OCI-LY1 (cell line): Measurements from ENCODE around the gene SPOCK1.

Source experiments
- H2AFZ ChIP-seq: fragments of 200-600 bp; sonication (generic), shearing (Covaris generic); 2 replicates; pipeline ENCODE4 v1.6.0; 2014; ENCODE audit warnings: antibody characterized with exemption, mild to moderate bottlenecking, low read length
- H3F3A ChIP-seq: fragments of 200-600 bp; sonication (generic), shearing (Covaris generic); 2 replicates; pipeline ENCODE4 v1.6.0; 2014; ENCODE audit warnings: mild to moderate bottlenecking, antibody characterized with exemption, low read length, moderate library complexity; ENCODE audit not compliant: insufficient read depth
- H3K27ac ChIP-seq: fragments of 200-600 bp; sonication (generic); 2 replicates; pipeline ENCODE4 v1.5.1; 2014; ENCODE audit warnings: low read length, mixed run types, mild to moderate bottlenecking, low read depth; ENCODE audit not compliant: poor library complexity, severe bottlenecking
- H3K27me3 ChIP-seq: fragments of 200-600 bp; sonication (generic); 2 replicates; pipeline ENCODE4 v1.6.0; 2014; ENCODE audit warnings: antibody characterized with exemption, mild to moderate bottlenecking, low read length, moderate library complexity; ENCODE audit not compliant: insufficient read depth
- H3K36me3 ChIP-seq: fragments of 200-600 bp; sonication (generic); 2 replicates; pipeline ENCODE4 v1.6.1; 2014; ENCODE audit warnings: mild to moderate bottlenecking, antibody characterized with exemption, low read length, moderate library complexity, mixed read lengths; ENCODE audit not compliant: insufficient read depth
- H3K4me1 ChIP-seq: fragments of 200-600 bp; sonication (generic); 2 replicates; pipeline ENCODE4 v1.5.1; 2014; ENCODE audit warnings: mild to moderate bottlenecking, low read length, moderate library complexity; ENCODE audit not compliant: insufficient read depth, severe bottlenecking
- H3K4me2 ChIP-seq: fragments of 200-600 bp; sonication (generic), shearing (Covaris generic); 2 replicates; pipeline ENCODE4 v1.6.1; 2014; ENCODE audit warnings: low read length
- H3K4me3 ChIP-seq: fragments of 200-600 bp; sonication (generic); 2 replicates; pipeline ENCODE4 v1.5.1; 2014; ENCODE audit warnings: low read length, low read depth, mild to moderate bottlenecking, mixed read lengths; ENCODE audit not compliant: poor library complexity, severe bottlenecking
- H3K79me2 ChIP-seq: fragments of 200-600 bp; shearing (Covaris generic); 2 replicates; pipeline ENCODE4 v1.6.1; 2016; ENCODE audit warnings: mixed run types, low read length, mixed read lengths; ENCODE audit not compliant: insufficient read depth
- H3K9ac ChIP-seq: fragments of 200-600 bp; sonication (generic), shearing (Covaris generic); 2 replicates; pipeline ENCODE4 v1.6.1; 2014; ENCODE audit warnings: mild to moderate bottlenecking, low read length, mixed read lengths
- H3K9me2 ChIP-seq: fragments of 200-600 bp; sonication (generic), shearing (Covaris generic); 2 replicates; pipeline ENCODE4 v1.6.1; 2014; ENCODE audit warnings: low read depth, mild to moderate bottlenecking, low read length, mixed read lengths
- H3K9me3 ChIP-seq: fragments of 200-600 bp; shearing (Covaris generic); 2 replicates; pipeline ENCODE4 v1.6.1; 2014; ENCODE audit warnings: low read length, mixed read lengths
- H4K20me1 ChIP-seq: fragments of 200-600 bp; sonication (generic), shearing (Covaris generic); 2 replicates; pipeline ENCODE4 v1.6.0; 2016; ENCODE audit warnings: mild to moderate bottlenecking, low read length; ENCODE audit not compliant: insufficient read depth
- EZH2 ChIP-seq: fragments of 200-600 bp; sonication (generic), shearing (Covaris generic); IDR thresholded peaks from 2 replicates; pipeline ENCODE4 v1.8.0; 2017; ENCODE audit warnings: borderline replicate concordance, mixed run types, mild to moderate bottlenecking, antibody characterized with exemption, low read length, moderate library complexity, mixed read lengths
- TF ChIP-seq, protein P1 (sequence below): fragments of 200-600 bp; sonication (generic), shearing (Covaris generic); IDR thresholded peaks from 2 replicates; pipeline ENCODE4 v1.5.1; 2017; ENCODE audit warnings: mild to moderate bottlenecking, antibody characterized with exemption, low read length, moderate library complexity, mixed read lengths

Gene SPOCK1

DNA sequence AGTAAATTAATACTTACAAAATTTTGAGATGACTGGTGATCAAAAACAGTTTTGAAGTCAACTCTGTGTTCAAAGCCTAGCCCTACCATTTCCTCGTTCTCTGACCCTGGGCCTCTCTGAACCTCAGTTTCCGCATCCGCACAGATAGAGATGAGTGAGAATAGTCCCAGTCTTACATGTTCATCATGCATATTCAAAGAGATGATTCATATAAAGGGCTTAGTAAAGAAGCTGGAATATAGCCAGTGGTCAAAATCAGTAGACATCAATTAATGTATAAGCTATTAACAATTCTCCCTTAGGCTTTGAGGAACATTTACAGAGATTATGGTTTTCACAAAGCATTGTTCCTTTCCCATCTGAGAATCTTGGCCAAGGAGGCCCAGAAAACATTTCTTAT is 250.6 kb downstream of the SPOCK1 start:
- Histone ChIP-seq H3K4me2 (no peak overlapping the region), H3K27me3 (no peaks in the 10 kb centered on the region), H3K4me1 (no peaks in the 10 kb centered on the region), H2AFZ (no peak overlapping the region), H4K20me1 (no peaks in the 10 kb centered on the region), H3K4me3 (no peak overlapping the region), H3K79me2 (no peaks in the 10 kb centered on the region), H3K36me3 (no peaks in the 10 kb centered on the region), H3K9me3 (no peaks in the 10 kb centered on the region), H3F3A (no peaks in the 10 kb centered on the region), H3K9me2 (no peaks in the 10 kb centered on the region), H3K27ac (no peak overlapping the region), H3K9ac (no peak overlapping the region)
- no peak for TF ChIP-seq EZH2
- TF ChIP-seq, protein P1, sequence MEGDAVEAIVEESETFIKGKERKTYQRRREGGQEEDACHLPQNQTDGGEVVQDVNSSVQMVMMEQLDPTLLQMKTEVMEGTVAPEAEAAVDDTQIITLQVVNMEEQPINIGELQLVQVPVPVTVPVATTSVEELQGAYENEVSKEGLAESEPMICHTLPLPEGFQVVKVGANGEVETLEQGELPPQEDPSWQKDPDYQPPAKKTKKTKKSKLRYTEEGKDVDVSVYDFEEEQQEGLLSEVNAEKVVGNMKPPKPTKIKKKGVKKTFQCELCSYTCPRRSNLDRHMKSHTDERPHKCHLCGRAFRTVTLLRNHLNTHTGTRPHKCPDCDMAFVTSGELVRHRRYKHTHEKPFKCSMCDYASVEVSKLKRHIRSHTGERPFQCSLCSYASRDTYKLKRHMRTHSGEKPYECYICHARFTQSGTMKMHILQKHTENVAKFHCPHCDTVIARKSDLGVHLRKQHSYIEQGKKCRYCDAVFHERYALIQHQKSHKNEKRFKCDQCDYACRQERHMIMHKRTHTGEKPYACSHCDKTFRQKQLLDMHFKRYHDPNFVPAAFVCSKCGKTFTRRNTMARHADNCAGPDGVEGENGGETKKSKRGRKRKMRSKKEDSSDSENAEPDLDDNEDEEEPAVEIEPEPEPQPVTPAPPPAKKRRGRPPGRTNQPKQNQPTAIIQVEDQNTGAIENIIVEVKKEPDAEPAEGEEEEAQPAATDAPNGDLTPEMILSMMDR = no peak

DNA sequence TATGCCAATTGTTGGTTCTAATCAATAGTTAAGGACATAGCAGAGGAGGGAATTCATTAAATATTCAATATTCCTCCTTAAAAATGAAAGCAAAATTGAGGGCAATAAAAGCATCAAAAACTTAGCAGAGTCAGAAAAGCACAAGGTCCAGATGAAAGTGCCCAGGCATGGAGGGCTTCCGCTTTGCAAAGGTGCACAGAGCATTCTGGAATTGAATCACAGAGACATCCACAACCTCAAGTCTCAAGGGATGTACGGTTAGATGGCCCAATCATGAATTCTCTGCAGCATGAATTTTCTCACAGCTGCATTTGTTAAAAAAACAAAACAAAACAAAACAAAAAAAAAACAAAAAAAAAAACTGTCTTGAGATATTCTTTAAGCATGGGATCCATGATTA is 253.7 kb downstream of the SPOCK1 start:
- Histone ChIP-seq H2AFZ (no peak overlapping the region), H3K79me2 (no peaks in the 10 kb centered on the region), H3K4me3 (no peak overlapping the region), H3F3A (no peaks in the 10 kb centered on the region), H3K4me2 (no peak overlapping the region), H3K9me3 (no peaks in the 10 kb centered on the region), H4K20me1 (no peaks in the 10 kb centered on the region), H3K4me1 (no peaks in the 10 kb centered on the region), H3K27ac (no peak overlapping the region), H3K9ac (no peak overlapping the region), H3K9me2 (no peaks in the 10 kb centered on the region), H3K27me3 (no peaks in the 10 kb centered on the region), H3K36me3 (no peaks in the 10 kb centered on the region)
- TF ChIP-seq EZH2 = no peak

DNA sequence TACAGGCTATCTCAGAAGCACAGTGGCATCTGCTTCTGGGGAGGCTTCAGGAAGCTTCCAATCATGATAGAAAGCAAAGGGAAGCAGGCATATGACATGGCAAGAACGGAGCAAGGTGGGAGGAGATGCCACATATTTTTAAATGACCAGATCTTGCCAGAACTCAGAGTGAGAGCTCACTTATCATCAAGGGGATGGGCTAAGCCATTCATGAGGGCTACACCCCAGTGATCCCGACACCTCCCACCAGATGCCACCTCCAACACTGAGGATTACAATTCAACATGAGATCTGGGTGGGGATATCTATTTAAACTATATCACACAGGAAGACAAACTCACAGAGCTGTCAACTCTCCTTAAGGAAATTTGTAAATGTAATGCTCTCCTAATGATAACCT is 258.8 kb downstream of the SPOCK1 start:
- Histone ChIP-seq H3K27ac (no peak overlapping the region), H4K20me1 (no peaks in the 10 kb centered on the region), H3F3A (no peaks in the 10 kb centered on the region), H3K27me3 (no peaks in the 10 kb centered on the region), H3K36me3 (no peaks in the 10 kb centered on the region), H3K9me3 (no peaks in the 10 kb centered on the region), H3K79me2 (no peaks in the 10 kb centered on the region), H3K4me2 (no peak overlapping the region), H2AFZ (no peak overlapping the region), H3K9ac (no peak overlapping the region), H3K9me2 (no peaks in the 10 kb centered on the region), H3K4me1 (no peaks in the 10 kb centered on the region), H3K4me3 (no peak overlapping the region)
- TF ChIP-seq, protein P1 = no peak
- TF ChIP-seq EZH2 = no peak

DNA sequence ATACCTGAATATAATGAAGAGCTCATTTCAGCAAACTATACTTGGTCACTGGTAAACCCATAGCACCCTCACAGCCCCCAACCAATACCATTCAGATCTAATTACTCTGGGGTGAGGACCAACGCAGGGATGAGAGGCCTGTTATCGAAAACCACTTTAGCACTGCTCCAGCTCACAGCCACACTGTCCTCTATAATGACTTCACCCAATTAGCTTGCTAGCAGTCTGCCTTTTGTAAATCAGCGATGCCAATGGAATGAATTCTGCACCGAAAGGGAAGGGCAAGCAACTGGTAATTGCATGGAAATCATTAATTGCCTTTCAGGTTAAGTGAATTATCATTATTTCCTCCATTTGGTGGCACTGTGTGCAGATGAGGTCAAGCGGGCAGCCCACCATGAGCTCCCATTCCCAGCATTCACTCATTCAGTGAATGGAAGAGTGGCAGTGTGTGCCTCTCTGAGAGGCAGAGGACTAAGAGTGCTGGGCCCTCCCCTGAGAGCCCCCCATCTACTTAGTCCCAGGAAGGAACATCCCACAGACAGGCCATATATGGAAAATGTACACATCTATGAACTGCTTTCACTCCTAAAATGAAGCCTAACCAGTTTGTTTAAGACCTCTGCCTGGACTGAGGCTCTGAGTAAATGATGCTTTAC is 262.1 kb downstream of the SPOCK1 start:
- H3K4me1 ChIP-seq = no peaks in the 10 kb centered on the region
- H3K79me2 ChIP-seq = no peaks in the 10 kb centered on the region
- no peak overlapping the region for H3K27ac ChIP-seq
- H3K27me3 ChIP-seq = no peaks in the 10 kb centered on the region
- no peaks in the 10 kb centered on the region for H3K9me3 ChIP-seq
- H3K9me2 ChIP-seq = no peaks in the 10 kb centered on the region
- no peaks in the 10 kb centered on the region for H4K20me1 ChIP-seq
- no peak overlapping the region for H3K9ac ChIP-seq
- H2AFZ ChIP-seq = no peak overlapping the region
- no peak overlapping the region for H3K4me3 ChIP-seq
- no peak for TF ChIP-seq EZH2
- TF ChIP-seq, protein P1 = no peak
- H3K36me3 ChIP-seq = no peaks in the 10 kb centered on the region
- no peaks in the 10 kb centered on the region for H3F3A ChIP-seq
- no peak overlapping the region for H3K4me2 ChIP-seq
